Heart left ventricle (tissue), 16 donors: ENCODE measurements around the gene IRF2. TPM values are rescaled to one million over a fixed set of nuclear protein-coding genes. Genes with fewer than 3 reads are reported as not detected.
A peak's percentile ranks its signal among the peaks of the same experiment; 100 is the strongest.
"Not testable (repeated sequence)": the region's sequence is repeated elsewhere in the genome, so short reads cannot be mapped to it uniquely, and the experiment has no call there.

Source experiments
- ATAC-seq, 4 donors: fragments of 200-7000 bp; cut with Tn5 transposase; one replicate each; pipeline ENCODE4 v1.9.1; 2020 to 2022; ENCODE audit warnings: moderate library complexity in 4 of 4, mild to moderate bottlenecking in 3 of 4, moderate number of reproducible peaks in 1 of 4
- DNase-seq, 5 donors: peaks; one replicate each; pipeline ENCODE4 v3.0.0-alpha.2; 2020
- H3K27ac ChIP-seq, 12 donors: fragments of 200-600 bp; sonication (generic) in 4 of 12; one replicate each; pipeline versions ENCODE4 v1.5.0 to v1.8.0; 2016 to 2022; ENCODE audit warnings: mild to moderate bottlenecking in 2 of 12
- H3K27me3 ChIP-seq, 9 donors: fragments of 200-600 bp; sonication (generic) in 2 of 9; one replicate each; pipeline versions ENCODE4 v1.5.1 to v1.8.0; 2016 to 2022; ENCODE audit warnings: mild to moderate bottlenecking in 3 of 9
- H3K36me3 ChIP-seq, 9 donors: fragments of 200-600 bp; sonication (generic) in 2 of 9; one replicate each; pipeline versions ENCODE4 v1.5.0 to v1.8.0; 2018 to 2022; ENCODE audit warnings: mild to moderate bottlenecking in 2 of 9
- H3K4me1 ChIP-seq, 12 donors: fragments of 200-600 bp; sonication (generic) in 4 of 12; one replicate each; pipeline versions ENCODE4 v1.5.0 to v1.8.0; 2016 to 2022; ENCODE audit warnings: mild to moderate bottlenecking in 3 of 12
- H3K4me3 ChIP-seq, 12 donors: fragments of 200-600 bp; sonication (generic) in 4 of 12; one replicate each; pipeline versions ENCODE4 v1.5.0 to v1.8.0; 2017 to 2022; ENCODE audit warnings: mild to moderate bottlenecking in 9 of 12, moderate library complexity in 4 of 12
- H3K9me3 ChIP-seq, 12 donors: fragments of 200-600 bp; sonication (generic) in 4 of 12; one replicate each; pipeline versions ENCODE4 v1.5.0 to v1.8.0; 2016 to 2022; ENCODE audit warnings: mild to moderate bottlenecking in 1 of 12
- CTCF ChIP-seq, 12 donors: fragments of 200-600 bp; sonication (generic) in 4 of 12; IDR thresholded peaks; one replicate each; pipeline versions ENCODE4 v1.5.0 to v1.8.0; 2018 to 2022; ENCODE audit warnings: antibody characterized with exemption in 12 of 12, mild to moderate bottlenecking in 5 of 12
- POLR2A ChIP-seq, 2 donors: fragments of 450-650 bp; IDR thresholded peaks; one replicate each; pipeline ENCODE4 v1.6.1; 2017; ENCODE audit warnings: antibody characterized with exemption in 2 of 2, mild to moderate bottlenecking in 2 of 2, moderate library complexity in 2 of 2
- WGBS, 4 donors: extraction: QIAGEN DNeasy Blood & Tissue Kit in 2 of 4; methylation state at CpG; one replicate each; pipeline versions ENCODE4 v1.1.5 to v1.1.7; 2013 to 2018; 5-methylcytosine and 5-hydroxymethylcytosine counted together
- intact Hi-C, 10 donors: fragments of 100-400 bp; cut with DNase I; formaldehyde crosslinking; loops; one replicate each; pipeline versions ENCODE4 v1.11.1 to v1.14.2; 2022
- polyA plus RNA-seq, 2 donors: library from polyadenylated mRNA; stranded (reverse); fragments of 200-250 nt; gene quantifications; one replicate each; pipeline ENCODE4 v1.2.3, GENCODE V29; 2013
- total RNA-seq, 9 donors: library from RNA; depleted of rRNA in 2 of 9; stranded (reverse); fragments of >200 nt in 2 of 9; fragmentation: NEBNext Ultra II Directional in 3 of 9; extraction: Animal tissue kit (Norgen Biotek cat#: 25700) in 3 of 9; gene quantifications; one replicate each; pipeline versions ENCODE4 v1.1.0 to v1.2.4, GENCODE V29; 2016 to 2023
- donor health status: ischemic (EF 13 %, LVEDD 7.1; RV severe dilation, severe dysfunction).
- donor health status: healthy with polysubstance abuse.
- donor health status: DM: no; HTN: yes; CAD: no.
- donor health status: DM: no; HTN: no; CAD: no.
- donor health status: ischemic (EF 25% LVEDD 6.9; RV normal size, moderate dysfunction).
- donor health status: ischemic (EF 25% LVEDD 5.7; RV mildly dilated, moderate dysfunction).
- donor health status: healthy.
- donor health status: DM: yes; HTN: yes; CAD: no.
- donor health status: ischemic (EF 35%, LVEDD 5.7; RV mildly dilated, moderate dysfunction).
- donor health status: nonischemic (EF 11% LVEDD 7.7; RV severe dilation, severe dysfunction).
- donor health status: DM: yes; HTN: yes; CAD: no.
- donor health status: PGD.
- donor health status: ischemic (EF 29% LVEDD 5.4; RV normal size, mild dysfunction).
- donor health status: nonischemic (EF 23%, LVEDD 6.1; RV moderate dilation, normal function).

The IRF2 gene
- total and polyA plus RNA-seq, 11 donors, result 11.5 to 47.2 (median 26.0) TPM

DNA sequence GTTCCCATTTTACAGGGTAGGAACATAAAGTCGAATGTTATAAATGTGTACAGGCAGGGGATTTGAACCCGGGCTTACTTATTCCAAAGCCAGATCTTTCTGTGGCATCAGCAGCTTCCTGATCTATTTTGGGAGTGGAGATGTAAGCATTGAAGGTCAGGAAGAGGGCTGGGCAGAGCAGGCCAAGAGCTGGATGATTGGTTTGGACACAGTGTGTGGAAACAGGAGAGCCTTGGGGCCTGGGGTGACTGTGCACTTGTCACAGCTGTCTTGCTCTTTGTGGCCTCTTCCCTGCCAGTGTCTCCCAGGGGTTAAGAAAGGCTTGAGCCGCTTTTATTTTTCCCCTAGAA, 128.8 kb downstream of the IRF2 start:
- intact Hi-C loops, result loop anchor here in 6 of 10 donors (2.0 to 10.0 kb wide), 7 partner anchors 37 to 299 kb away; partner anchors contain the start of genes IRF2 (in 5 of the 6), CASP3 (in 1 of the 6) and PRIMPOL (in 1 of the 6)
- 25 to 43% (median 35%) methylated on average over 3 of the region's 3 CpGs for WGBS, 4 donors
- peaks cover 8 to 74% (median 49%) of the 10 kb centered on the region in 12 donors for H3K4me1 ChIP-seq
- H3K9me3 ChIP-seq, result no peaks in the 10 kb centered on the region
- H3K27me3 ChIP-seq, result no peaks in the 10 kb centered on the region
- TF ChIP-seq CTCF (IDR thresholded peaks at IDR 0.05) (no peak), POLR2A (IDR thresholded peaks at IDR 0.05) (peak in 1 of 2 donors; percentile 50)
- DNase-seq (peak; percentile 57 to 87 (median 74)), ATAC-seq (peak; percentile 56 to 78 (median 74))
- peak overlapping the region; percentile 47 to 94 (median 82) for H3K27ac ChIP-seq
- H3K4me3 ChIP-seq, result no peak overlapping the region
- H3K36me3 ChIP-seq, result no peaks in the 10 kb centered on the region

DNA sequence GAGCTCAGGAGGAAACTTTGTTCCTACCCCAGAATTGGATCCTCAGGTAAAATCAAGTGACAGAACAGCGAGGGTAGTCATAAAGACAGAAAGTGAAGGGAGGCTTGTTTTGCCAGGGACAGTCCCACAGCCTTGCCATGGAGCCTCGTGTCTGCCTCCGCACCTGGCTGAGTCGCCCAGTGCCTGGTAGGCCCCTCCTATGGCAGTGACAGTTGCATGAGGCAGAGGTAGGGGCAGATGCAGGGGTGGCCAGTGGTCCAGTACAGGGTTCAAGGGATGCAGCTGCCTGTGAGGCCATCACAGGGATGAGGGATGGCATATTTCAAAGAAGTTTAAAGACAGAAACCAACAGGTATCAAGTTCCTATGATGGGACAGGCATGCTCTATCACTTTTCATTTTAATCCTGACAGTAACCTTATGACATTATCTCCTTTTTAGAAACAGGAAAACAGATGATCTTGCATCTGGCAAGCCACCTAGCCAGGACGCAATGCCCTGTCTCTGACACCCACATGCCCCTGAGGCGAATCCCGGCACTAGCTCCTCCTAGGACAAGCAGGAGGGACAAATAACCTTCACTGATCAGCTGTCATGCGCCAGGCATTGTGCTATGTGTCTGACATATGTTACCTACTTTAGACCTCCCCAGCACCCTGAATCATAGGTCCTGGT, 129.3 kb downstream of the IRF2 start:
- no peaks in the 10 kb centered on the region for H3K27me3 ChIP-seq
- intact Hi-C loops, result loop anchor here in 8 of 10 donors (2.0 to 10.0 kb wide), 8 partner anchors 37 to 300 kb away; partner anchors contain the start of genes IRF2 (in 6 of the 8), CASP3 (in 1 of the 8) and PRIMPOL (in 1 of the 8)
- TF ChIP-seq CTCF (IDR thresholded peaks at IDR 0.05) (no peak), POLR2A (IDR thresholded peaks at IDR 0.05) (no peak)
- peak in 1 of 5 donors; percentile 37 for DNase-seq
- WGBS, 4 donors, result 59 to 72% (median 65%) methylated on average over 8 of the region's 8 CpGs
- no peak for ATAC-seq
- peak overlapping the region; percentile 47 to 94 (median 83) for H3K27ac ChIP-seq
- peaks cover 8 to 74% (median 49%) of the 10 kb centered on the region in 12 donors for H3K4me1 ChIP-seq
- H3K4me3 ChIP-seq, result no peak overlapping the region
- H3K36me3 ChIP-seq, result no peaks in the 10 kb centered on the region
- no peaks in the 10 kb centered on the region for H3K9me3 ChIP-seq

- H3K9me3 ChIP-seq, result no peaks in the 10 kb centered on the region
- H3K4me3 ChIP-seq, result no peak overlapping the region
- DNase-seq (no peak), ATAC-seq (no peak)
- H3K27ac ChIP-seq, result peak overlapping the region in 9 of 12 donors; percentile 63 to 94 (median 84)
- H3K36me3 ChIP-seq, result no peaks in the 10 kb centered on the region
- peaks cover 8 to 74% (median 51%) of the 10 kb centered on the region in 12 donors for H3K4me1 ChIP-seq
- no peaks in the 10 kb centered on the region for H3K27me3 ChIP-seq
- intact Hi-C loops, result loop anchor here in 6 of 10 donors (2.0 to 10.0 kb wide), 5 partner anchors 40 to 300 kb away; partner anchors contain the start of genes IRF2 (in 3 of the 6), CASP3 (in 1 of the 6) and PRIMPOL (in 1 of the 6)
- TF ChIP-seq CTCF (IDR thresholded peaks at IDR 0.05) (no peak), POLR2A (IDR thresholded peaks at IDR 0.05) (no peak)
- WGBS, 4 donors, result 73 to 82% (median 79%) methylated on average over 4 of the region's 4 CpGs
Measured at GRCh38 chr4:184344435-184344834, 129.9 kb downstream of the IRF2 start.

- ATAC-seq (peak; percentile 75 to 84 (median 76)), DNase-seq (peak; percentile 75 to 85 (median 83))
- intact Hi-C loops, result loop anchor here in 6 of 10 donors (2.0 to 10.0 kb wide), 5 partner anchors 41 to 301 kb away; partner anchors contain the start of genes IRF2 (in 3 of the 6), CASP3 (in 1 of the 6) and PRIMPOL (in 1 of the 6)
- WGBS, 4 donors, result 1 to 5% (median 2%) methylated on average over 19 of the region's 19 CpGs
- peak overlapping the region in 11 of 12 donors; percentile 71 to 94 (median 85) for H3K27ac ChIP-seq
- peaks cover 8 to 71% (median 47%) of the 10 kb centered on the region in 12 donors for H3K4me1 ChIP-seq
- no peaks in the 10 kb centered on the region for H3K27me3 ChIP-seq
- H3K36me3 ChIP-seq, result no peaks in the 10 kb centered on the region
- TF ChIP-seq POLR2A (IDR thresholded peaks at IDR 0.05) (no peak), CTCF (IDR thresholded peaks at IDR 0.05) (no peak)
- H3K9me3 ChIP-seq, result peaks cover 0 to 3% (median 0%) of the 10 kb centered on the region in 12 donors
- peak overlapping the region; percentile 31 to 77 (median 62) for H3K4me3 ChIP-seq
Measured at GRCh38 chr4:184343502-184344177, 130.7 kb downstream of the IRF2 start.

DNA sequence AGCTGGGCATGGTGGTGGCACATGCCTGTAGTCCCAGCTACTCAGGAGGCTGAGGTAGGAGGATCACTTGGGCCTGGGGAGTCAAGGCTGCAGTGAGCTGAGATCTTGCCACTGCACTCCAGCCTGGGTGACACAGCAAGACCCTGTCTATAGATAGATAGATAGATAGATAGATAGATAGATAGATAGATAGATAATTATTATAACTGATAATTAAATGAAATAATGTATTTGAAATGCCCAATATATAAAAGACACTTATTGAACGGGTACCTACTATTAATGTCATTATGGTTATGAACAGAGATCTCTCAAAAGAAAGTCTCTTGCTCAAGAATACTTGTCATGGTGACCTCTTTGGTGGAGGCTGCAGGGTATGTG, 131.5 kb downstream of the IRF2 start:
- Histone ChIP-seq H3K4me1 (peaks cover 7 to 63% (median 39%) of the 10 kb centered on the region in 12 donors), H3K27ac (peak overlapping the region in 11 of 12 donors; percentile 71 to 94 (median 85)), H3K4me3 (peak overlapping the region in 4 of 12 donors; percentile 60 to 67 (median 64)), H3K9me3 (peaks cover 0 to 11% (median 3%) of the 10 kb centered on the region in 12 donors)
- intact Hi-C loops, result loop anchor here in 5 of 10 donors (5.0 to 10.0 kb wide), 4 partner anchors 76 to 302 kb away; partner anchors contain the start of genes IRF2 (in 3 of the 5), CASP3 (in 1 of the 5) and PRIMPOL (in 1 of the 5)
- DNase-seq, ATAC-seq, H3K27me3 ChIP-seq, H3K36me3 ChIP-seq: not testable (repeated sequence)
- WGBS, 4 donors, result 88 to 94% (median 90%) methylated on average over 1 of the region's 1 CpG
